ENCODE results near the gene MYRFL. TPM values are rescaled to one million over a fixed set of nuclear protein-coding genes. Genes with fewer than 3 reads are reported as not detected.

Gene MYRFL
- polyA plus RNA-seq, 1 of the 3 experiments (the other 2 are of a cell fraction) = not detected

GRCh38 chr12:69894800-69895383 is 69.9 kb downstream of the MYRFL start:
- Histone ChIP-seq H3K27ac (ENCODE audit: low read depth in 2 of 2, low read length in 1 of 2) (no peak overlapping the region), H3K4me2 (no peak overlapping the region), H3F3A (replicated peaks; ENCODE audit: insufficient read depth) (no peaks in the 10 kb centered on the region), H3K79me2 (ENCODE audit: insufficient read depth) (no peaks in the 10 kb centered on the region), H3K27me3 (ENCODE audit: insufficient read depth) (no peaks in the 10 kb centered on the region), H3K9me2 (no peaks in the 10 kb centered on the region), H2AFZ (ENCODE audit: low read depth) (no peak overlapping the region), H3K4me3 (ENCODE audit: low read depth in 2 of 2, low read length in 1 of 2) (no peak overlapping the region), H4K20me1 (ENCODE audit: insufficient read depth) (no peaks in the 10 kb centered on the region), H3K9ac (no peak overlapping the region), H3K9me3 (no peaks in the 10 kb centered on the region), H3K4me1 (ENCODE audit: control insufficient read depth in 1 of 2, insufficient read depth in 2 of 2, low read depth in 1 of 2, low read length in 1 of 2) (peaks cover 4 to 7% of the 10 kb centered on the region in 2 experiments; a peak in 1 of 4 replicates), H3K36me3 (replicated peaks in 1 of 2; ENCODE audit: control insufficient read depth in 1 of 2, insufficient read depth in 2 of 2, low read length in 1 of 2) (no peaks in the 10 kb centered on the region)
- CTCF ChIA-PET = interaction anchor here (0.8 to 1.9 kb wide), 2 partner anchors 15 to 682 kb away, joined by 4 to 5 read pairs; no protein-coding TSS in a partner anchor
- TF ChIP-seq REST (IDR thresholded peaks at IDR 0.05; ENCODE audit: low read depth, low read length) = no peak
- no peak for TF ChIP-seq SMC3 (IDR thresholded peaks at IDR 0.05; ENCODE audit: low read depth, low read length)
- TF ChIP-seq PBX3 (IDR thresholded peaks at IDR 0.05) = no peak
- no peak for TF ChIP-seq TAF1 (IDR thresholded peaks at IDR 0.05; ENCODE audit: borderline replicate concordance, low read depth, low read length)
- no peak for TF ChIP-seq CHD2 (IDR thresholded peaks at IDR 0.05; ENCODE audit: low read length, partially characterized antibody)
- TF ChIP-seq EZH2phosphoT487 (IDR thresholded peaks at IDR 0.05; ENCODE audit: borderline replicate concordance, low read depth) = no peak
- TF ChIP-seq EP300 (IDR thresholded peaks at IDR 0.05; ENCODE audit: borderline replicate concordance in 1 of 2, low read depth in 1 of 2, low read length in 1 of 2) = no peak
- WGBS (ENCODE audit: low lambda C conversion rate) = 94% methylated on average over 4 of the region's 4 CpGs
- POLR2A ChIA-PET = no interaction called here
- DNase-seq = no peak

GRCh38 chr12:69896653-69897381 is 71.8 kb downstream of the MYRFL start:
- Histone ChIP-seq H3K9ac (no peak overlapping the region), H3K4me2 (no peak overlapping the region), H4K20me1 (ENCODE audit: insufficient read depth) (no peaks in the 10 kb centered on the region), H3K27ac (ENCODE audit: low read depth in 2 of 2, low read length in 1 of 2) (no peak overlapping the region), H3K36me3 (replicated peaks in 1 of 2; ENCODE audit: control insufficient read depth in 1 of 2, insufficient read depth in 2 of 2, low read length in 1 of 2) (no peaks in the 10 kb centered on the region), H3K27me3 (ENCODE audit: insufficient read depth) (no peaks in the 10 kb centered on the region), H3K4me3 (ENCODE audit: low read depth in 2 of 2, low read length in 1 of 2) (no peak overlapping the region), H3K9me3 (no peaks in the 10 kb centered on the region), H3K4me1 (ENCODE audit: control insufficient read depth in 1 of 2, insufficient read depth in 2 of 2, low read depth in 1 of 2, low read length in 1 of 2) (peaks cover 4 to 7% of the 10 kb centered on the region in 2 experiments; a peak in 2 of 4 replicates), H2AFZ (ENCODE audit: low read depth) (no peak overlapping the region), H3K79me2 (ENCODE audit: insufficient read depth) (no peaks in the 10 kb centered on the region), H3F3A (replicated peaks; ENCODE audit: insufficient read depth) (no peaks in the 10 kb centered on the region), H3K9me2 (no peaks in the 10 kb centered on the region)
- no peak for DNase-seq
- WGBS (ENCODE audit: low lambda C conversion rate) = 63% methylated on average over 4 of the region's 4 CpGs
- ChIA-PET POLR2A (no interaction called here), CTCF (interaction anchor here (8.4 kb wide), 1 partner anchor 679 kb away, joined by 136 read pairs; no protein-coding TSS in a partner anchor)
- no peak for TF ChIP-seq USF2 (IDR thresholded peaks at IDR 0.05; ENCODE audit: borderline replicate concordance, low read depth, low read length)
- TF ChIP-seq JUND (IDR thresholded peaks at IDR 0.05) = no peak
- no peak for TF ChIP-seq ZBTB33 (IDR thresholded peaks at IDR 0.05; ENCODE audit: borderline replicate concordance, low read depth)
- TF ChIP-seq EZH2phosphoT487 (IDR thresholded peaks at IDR 0.05; ENCODE audit: borderline replicate concordance, low read depth) = no peak
- TF ChIP-seq REST (IDR thresholded peaks at IDR 0.05; ENCODE audit: low read depth, low read length) = no peak
- no peak for TF ChIP-seq RFX5 (IDR thresholded peaks at IDR 0.05; ENCODE audit: low read length)
- no peak for TF ChIP-seq RAD21 (IDR thresholded peaks at IDR 0.05; ENCODE audit: low read length)

All from SK-N-SH (cell line).